GM19240 (cell line): ENCODE data around the gene MSI2.

Experiments
- DNase-seq: peaks from one replicate; pipeline ENCODE4 v3.0.0; 2011; ENCODE audit warnings: low spot score; ENCODE audit not compliant: insufficient read length

MSI2 gene

GRCh38 chr17:57477522-57478362 is 221.4 kb downstream of the MSI2 start:
- DNase-seq = no peak

DNA sequence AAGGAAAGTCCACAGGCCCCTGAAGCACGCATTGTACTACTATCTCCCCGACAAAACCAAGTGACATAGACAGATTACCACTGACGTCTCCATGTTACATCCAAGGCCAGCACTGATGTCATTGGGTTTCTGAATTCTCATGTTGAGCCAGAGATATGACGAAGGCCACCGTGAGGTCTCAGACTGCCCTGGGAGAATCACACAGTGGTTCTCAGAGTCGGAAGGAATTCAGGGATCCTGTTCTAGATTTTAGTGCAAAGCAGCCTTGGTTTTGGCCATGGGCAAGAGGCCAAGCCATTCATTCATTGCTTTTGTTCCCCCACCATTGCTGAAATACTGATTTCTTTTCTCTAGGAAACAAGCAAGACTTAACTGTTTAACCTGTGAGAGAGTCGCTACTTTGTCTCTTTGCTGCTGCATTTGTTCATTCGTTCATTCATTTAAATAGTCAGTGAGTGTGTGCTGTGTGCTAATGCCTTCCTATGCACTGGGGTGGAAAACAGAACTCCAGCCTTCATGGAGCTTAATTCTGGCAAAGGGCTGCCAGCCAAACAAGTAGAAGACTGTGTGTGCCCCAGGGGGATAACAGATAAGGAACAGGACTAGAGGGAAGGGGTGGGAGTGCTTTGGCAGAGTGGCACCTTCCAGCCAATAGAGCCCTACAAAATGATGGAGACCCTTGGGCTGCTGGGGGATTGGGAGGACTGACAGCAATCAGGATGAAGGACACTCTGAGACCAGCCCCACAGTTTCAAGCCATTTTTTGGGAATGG is 222.3 kb downstream of the MSI2 start:
- no peak for DNase-seq

DNA sequence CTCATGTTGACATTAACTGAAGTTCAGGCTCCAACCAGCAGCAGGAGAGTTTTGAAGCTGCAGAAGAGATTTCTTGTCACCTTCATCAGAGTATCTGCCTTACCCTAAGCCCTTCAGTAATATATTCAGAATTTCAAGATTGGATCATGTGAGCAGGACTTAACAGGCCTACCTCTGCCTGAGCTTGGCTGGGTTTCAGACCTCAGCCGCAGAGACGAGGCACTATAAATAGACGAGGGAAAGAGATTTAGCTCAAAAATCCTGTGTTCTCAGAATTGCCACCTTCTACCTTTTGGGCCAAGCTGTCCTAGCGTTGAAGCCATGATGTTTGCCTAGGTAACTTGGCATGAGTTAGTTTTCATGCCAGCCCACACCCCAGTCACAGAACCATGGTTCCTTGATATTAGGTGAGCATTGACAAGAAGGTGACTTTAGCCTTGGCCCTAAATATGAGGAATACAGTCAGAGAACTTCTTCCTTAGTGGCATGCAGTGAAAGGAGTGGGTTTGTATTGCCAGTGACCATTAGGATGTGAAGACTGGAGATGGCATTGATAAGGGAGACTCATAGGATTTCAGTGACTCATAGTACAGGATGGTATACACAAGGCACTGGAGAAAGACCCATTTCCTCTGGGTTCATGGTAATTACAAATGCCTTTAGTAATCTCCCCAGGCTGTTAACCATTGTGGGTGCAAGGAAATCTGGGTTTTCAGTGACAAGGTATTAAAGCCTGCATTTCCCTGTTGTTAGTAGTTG is 224.3 kb downstream of the MSI2 start:
- no peak for DNase-seq

GRCh38 chr17:57481910-57482391 is 225.6 kb downstream of the MSI2 start:
- DNase-seq = no peak

DNA sequence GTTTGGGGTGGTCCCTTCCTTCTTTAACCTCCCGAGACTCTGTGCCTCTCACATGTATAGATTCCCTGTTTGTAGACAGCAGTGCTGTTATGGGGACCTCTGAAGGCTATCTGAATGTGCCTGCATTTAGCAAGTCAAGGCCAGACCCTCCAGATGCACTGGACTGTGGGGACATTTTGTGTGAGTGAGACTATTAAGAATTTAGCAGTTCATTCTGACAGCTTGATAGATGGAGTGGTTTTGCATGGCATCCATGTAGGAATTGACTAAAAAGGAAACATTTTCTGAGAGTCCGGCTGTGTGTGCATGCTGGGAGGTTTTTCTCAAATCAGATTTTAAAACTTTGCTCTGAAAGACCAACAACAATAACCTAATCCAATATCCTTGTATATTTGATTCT is 226.3 kb downstream of the MSI2 start:
- DNase-seq = no peak

DNA sequence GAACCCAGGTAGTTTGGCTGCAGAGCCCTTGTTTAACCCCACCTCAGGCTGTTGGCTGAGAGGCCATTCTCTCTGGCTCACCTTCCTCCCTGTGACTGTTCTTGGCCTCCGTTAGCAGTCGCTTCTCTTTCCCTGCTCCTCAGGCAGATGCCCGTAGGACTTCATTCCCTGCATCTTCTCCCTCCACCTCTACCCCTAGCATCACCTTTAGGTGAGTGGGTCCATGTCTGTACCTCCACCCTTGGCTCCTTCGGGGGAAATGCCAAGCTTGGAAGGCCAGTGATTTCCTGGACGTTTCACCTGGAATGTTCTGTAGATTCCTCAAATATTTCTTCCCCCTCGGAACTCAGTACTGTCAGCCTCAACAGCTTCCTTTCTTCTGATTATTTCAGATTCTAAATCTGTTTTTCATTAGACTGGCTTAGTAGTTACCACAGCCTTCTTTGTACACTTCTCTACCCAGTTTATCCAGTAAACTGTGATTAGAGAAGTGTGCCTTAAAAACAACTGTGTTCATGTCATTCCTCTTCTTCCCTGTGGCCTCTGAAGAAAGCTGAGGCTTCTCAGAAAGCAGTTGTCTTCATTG is 227.9 kb downstream of the MSI2 start:
- no peak for DNase-seq

DNA sequence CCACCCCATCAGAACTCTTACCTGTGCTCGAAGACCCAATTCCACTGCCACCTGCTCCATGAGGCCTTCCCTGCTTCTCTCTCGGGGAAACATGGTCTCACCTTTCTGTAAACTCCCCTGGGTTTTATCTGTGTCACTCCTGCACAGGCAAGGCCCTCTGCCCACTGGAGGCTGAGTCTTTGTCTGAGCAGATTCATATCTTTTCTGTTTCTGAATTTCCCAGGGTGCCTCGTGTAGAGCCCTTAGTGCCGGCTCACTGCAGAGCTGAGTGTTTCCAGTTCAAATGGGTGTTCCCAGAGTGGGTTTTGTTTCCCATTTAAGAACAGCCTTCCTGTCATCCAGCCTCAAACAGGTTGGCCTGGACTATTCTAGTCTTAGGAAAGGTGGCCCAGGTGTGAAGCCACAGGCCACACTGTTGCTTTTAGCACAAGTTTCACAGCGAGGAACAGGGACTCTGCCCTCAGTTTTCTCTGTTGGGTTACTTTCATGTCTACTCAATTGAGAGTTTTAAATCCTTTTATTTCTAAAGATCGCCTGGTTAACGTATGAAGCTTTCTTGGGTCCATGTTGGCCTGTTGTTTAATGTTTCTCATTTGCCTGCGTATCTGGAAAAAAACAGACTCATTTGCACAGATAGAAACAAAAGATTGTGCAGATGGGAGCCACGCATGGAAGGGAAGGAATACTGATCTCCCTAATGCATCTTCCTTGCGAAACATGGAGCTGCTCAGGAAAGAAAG is 228.7 kb downstream of the MSI2 start:
- DNase-seq = no peak

DNA sequence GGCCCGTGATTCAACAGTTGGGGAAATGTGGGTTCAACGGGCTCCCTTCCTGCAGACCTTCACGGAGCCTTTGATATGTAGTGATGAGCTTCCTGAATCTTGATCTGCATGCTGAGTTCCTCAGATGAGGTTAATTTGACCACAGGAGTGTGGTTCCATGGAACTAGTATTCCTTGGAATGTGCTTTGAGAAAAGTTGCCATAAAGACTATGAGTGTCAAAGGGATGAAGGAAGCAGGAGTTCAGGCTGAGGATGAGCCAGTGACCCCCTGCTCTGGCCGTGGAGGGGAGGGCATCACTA is 229.2 kb downstream of the MSI2 start:
- no peak for DNase-seq

DNA sequence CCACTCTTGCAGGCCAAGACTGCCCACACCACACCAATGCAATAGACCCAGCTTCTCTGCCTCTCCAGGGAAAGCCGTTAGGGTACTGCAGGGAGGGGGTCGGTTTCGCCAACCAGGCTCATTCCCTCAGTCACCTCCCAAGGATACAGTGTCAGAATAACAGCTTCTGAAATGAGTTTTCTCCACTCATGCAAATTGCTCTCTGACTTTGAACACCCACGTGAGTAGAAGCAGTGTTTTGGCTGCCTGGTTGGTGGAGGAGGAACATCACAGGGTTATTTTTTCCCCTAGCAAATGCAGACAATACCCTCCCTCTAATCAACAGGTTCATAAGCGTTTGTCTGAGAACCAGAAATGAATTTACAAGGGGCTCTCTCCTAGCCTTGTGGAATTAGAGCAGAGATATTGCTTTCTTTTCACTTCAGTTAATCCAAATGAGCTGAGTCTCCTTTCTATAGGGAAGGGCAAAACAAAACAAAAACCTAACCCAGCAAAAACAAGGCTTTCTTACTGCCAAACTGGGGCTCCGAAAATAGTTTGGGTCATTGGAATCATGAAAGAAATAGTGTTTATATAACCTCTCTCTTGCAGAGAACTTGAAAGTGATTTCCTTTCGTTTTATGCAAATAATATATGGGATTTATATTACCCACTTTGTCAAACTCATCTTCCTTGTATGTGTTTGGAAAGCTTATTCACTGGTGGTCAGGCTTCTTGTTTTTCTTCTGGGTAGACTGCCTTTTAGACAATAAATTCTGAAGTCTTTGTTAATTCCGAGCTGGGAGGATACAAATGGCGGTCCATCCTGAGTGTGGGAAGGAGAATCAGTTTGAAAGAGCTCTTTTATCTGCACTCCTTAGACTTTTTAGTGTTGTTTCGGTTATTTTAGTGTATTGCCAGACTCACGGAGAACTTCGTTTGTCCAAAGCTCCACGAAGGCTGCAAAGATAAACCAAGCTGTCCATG is 229.9 kb downstream of the MSI2 start:
- no peak for DNase-seq

- DNase-seq = no peak
These were observed 230.6 kb downstream of the MSI2 start for GRCh38 chr17:57486882-57487301.

DNA sequence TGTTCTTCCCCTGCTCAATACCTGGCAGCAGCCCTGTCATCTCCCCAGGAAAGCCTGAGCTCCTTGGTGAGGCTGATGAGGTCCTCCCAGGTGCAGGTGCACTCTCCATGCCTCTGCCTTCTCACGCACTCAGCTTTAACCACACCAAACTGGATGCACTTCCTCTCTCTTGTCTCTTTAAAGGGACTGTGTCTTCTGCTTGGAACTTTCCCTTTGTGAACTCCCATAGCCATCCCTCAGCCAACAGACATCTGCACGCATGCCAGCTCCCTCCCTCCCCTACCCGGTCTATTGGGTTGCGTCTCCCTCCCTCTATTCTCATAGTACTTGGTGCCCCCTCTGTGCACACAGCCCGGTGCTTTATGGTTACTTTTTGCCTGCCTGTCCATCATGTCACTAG is 231.2 kb downstream of the MSI2 start:
- no peak for DNase-seq

DNA sequence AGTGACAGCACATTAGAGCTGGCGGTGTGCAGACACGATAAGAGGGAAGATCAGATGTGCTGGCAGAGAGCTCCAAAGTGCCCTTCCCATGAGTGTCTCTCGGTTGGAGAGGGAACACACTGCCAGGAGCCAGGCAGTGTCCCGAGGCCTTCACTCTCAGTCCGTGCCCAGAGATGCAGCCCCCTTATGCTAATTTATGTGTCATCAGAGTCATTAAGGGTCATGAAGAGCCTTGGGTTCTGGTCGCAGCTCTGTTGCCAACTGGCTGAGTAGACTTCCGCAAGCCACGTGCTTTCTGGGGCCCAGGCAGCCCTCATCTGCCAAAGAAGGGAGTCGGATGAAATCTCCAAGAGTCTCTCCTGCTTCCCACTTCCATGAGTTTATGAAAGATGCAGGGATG is 232.5 kb downstream of the MSI2 start:
- no peak for DNase-seq

- no peak for DNase-seq
These were observed 233.0 kb downstream of the MSI2 start for GRCh38 chr17:57489321-57489720.

- no peak for DNase-seq
These were observed 234.0 kb downstream of the MSI2 start for GRCh38 chr17:57490111-57490845.

DNA sequence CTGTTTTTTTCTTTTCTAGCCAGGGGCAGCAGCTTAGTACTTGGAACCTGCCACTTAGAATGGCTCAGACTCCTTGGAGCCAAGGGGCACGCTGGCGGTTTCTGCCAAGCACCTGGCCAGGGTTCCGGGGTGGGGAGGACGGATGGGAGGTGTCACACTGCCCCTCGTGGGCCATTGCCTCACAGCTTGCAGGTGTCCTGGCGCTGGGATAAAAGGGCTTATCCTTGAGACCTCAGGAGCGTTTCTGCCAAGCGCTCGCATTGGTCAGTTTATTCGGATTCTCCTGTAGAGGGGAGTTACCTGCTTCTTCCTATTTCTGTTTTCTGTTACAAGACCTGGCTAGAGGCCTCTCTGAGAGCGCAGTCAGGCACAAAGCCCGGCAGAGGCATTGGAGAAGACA is 234.6 kb downstream of the MSI2 start:
- DNase-seq = no peak

DNA sequence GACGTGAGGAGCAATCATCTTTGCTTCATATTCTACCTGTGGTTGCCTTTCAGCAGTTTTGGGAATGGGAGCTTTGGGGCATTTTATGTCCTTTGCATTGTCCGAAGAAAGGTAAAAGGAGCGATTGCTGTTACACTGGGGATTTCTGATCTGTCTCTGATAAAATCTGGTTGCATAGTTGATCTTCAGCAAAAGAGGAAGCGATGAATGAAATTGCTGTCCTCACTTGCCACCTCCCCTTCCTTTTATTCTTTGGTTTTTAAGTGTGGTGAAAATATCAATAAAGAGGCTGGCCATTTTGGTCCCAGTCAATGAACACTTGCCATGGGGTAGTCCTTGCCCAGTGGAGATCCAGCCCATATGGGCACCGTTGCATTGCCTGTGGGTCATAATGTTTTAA is 236.8 kb downstream of the MSI2 start:
- DNase-seq = no peak

DNA sequence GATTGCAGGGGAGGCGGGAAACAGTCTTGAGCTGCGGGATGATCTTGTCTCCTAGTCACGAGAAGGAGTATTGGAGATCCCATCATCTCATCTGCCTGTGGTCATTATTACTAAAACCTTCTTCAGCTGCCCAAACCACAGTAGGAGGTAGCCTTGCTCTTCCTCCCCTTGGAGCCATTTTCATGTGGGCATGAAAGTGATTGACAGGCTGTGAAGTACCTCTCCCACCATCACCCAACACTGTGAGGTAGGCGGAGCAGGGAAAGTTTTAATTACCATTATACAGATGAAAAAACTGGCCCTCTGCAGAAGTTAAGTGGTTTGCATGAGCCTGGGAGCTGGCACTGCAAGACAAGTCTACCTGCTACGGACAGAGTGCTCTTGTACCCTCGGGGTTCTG is 237.3 kb downstream of the MSI2 start:
- no peak for DNase-seq

GRCh38 chr17:57494443-57494842 is 238.1 kb downstream of the MSI2 start:
- no peak for DNase-seq

GRCh38 chr17:57495771-57496170 is 239.4 kb downstream of the MSI2 start:
- DNase-seq = no peak
